Measurements from ENCODE around the gene DNAH11. TPM values are rescaled to one million over a fixed set of nuclear protein-coding genes. Genes with fewer than 3 reads are reported as not detected.

DNAH11 gene
- total RNA-seq, 1 experiment from 2014 or later, result 0.39 TPM

DNA sequence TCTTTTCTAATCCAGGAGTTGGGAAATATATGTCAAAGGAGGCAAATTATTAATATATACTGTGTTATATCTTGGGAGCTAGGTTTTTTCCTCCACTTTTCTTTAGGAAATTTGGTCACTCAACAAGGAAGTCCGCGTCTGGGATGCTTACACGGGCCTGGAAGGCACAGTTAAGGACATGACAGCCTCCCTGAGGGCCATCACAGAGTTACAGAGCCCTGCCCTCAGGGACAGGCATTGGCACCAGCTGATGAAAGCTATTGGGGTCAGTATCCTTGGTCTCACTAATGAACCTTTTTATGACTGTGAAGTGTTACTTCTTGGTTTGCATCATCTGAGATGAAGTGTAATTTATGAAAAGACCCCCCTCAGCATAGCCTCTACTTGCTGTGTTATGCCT, 74.7 kb downstream of the DNAH11 start:
- intact Hi-C loops (cut with micrococcal nuclease), result no loop called here
- Histone ChIP-seq H3K9ac (ENCODE audit: low read length) (no peak overlapping the region), H3K27ac (ENCODE audit: low read depth, low read length) (no peak overlapping the region), H3K27me3 (ENCODE audit: insufficient read depth, low read length) (no peaks in the 10 kb centered on the region), H3K4me3 (replicated peaks in 1 of 2; ENCODE audit: low read depth in 1 of 2, low read length in 2 of 2) (no peak overlapping the region; a peak in 1 of 4 replicates), H2AFZ (ENCODE audit: low read depth, low read length, poor library complexity, severe bottlenecking) (peak overlapping the region; percentile 1), H3K36me3 (ENCODE audit: control insufficient read depth in 1 of 2, insufficient read depth in 2 of 2, low read length in 2 of 2) (no peaks in the 10 kb centered on the region), H3K9me3 (ENCODE audit: control insufficient read depth in 1 of 2, insufficient read depth in 1 of 2, low read depth in 1 of 2, low read length in 2 of 2) (no peaks in the 10 kb centered on the region), H3K79me2 (ENCODE audit: insufficient read depth, low read length) (no peaks in the 10 kb centered on the region), H3K4me2 (ENCODE audit: low read length) (peak overlapping the region; percentile 52), H3K4me1 (ENCODE audit: control insufficient read depth in 1 of 2, insufficient read depth in 2 of 2, low read length in 2 of 2) (peaks cover 20 to 22% of the 10 kb centered on the region in 2 experiments), H4K20me1 (ENCODE audit: insufficient read depth) (no peaks in the 10 kb centered on the region), H3K9me2 (ENCODE audit: insufficient read depth) (no peaks in the 10 kb centered on the region)
- BruUV-seq (replicated peaks), result no TSS peak
- DNase-seq (ENCODE audit: low read depth, low spot score), result no peak
- ChIA-PET POLR2A (no interaction called here), RAD21 (ENCODE audit: low non-redundant PET in 1 of 2, low total read pairs in 2 of 2, uncharacterized antibody in 2 of 2, unreplicated experiment in 2 of 2) (no interaction called here), CTCF (no interaction called here)
- no peak for TF ChIP-seq ELF1 (IDR thresholded peaks at IDR 0.05; ENCODE audit: borderline replicate concordance, low read depth)
- no peak for TF ChIP-seq EZH2 (IDR thresholded peaks at IDR 0.05)
- TF ChIP-seq, protein P1, sequence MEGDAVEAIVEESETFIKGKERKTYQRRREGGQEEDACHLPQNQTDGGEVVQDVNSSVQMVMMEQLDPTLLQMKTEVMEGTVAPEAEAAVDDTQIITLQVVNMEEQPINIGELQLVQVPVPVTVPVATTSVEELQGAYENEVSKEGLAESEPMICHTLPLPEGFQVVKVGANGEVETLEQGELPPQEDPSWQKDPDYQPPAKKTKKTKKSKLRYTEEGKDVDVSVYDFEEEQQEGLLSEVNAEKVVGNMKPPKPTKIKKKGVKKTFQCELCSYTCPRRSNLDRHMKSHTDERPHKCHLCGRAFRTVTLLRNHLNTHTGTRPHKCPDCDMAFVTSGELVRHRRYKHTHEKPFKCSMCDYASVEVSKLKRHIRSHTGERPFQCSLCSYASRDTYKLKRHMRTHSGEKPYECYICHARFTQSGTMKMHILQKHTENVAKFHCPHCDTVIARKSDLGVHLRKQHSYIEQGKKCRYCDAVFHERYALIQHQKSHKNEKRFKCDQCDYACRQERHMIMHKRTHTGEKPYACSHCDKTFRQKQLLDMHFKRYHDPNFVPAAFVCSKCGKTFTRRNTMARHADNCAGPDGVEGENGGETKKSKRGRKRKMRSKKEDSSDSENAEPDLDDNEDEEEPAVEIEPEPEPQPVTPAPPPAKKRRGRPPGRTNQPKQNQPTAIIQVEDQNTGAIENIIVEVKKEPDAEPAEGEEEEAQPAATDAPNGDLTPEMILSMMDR (IDR thresholded peaks at IDR 0.05 in 2 of 3, conservative IDR thresholded peaks at IDR 0.05 in 1 of 3; ENCODE audit: borderline replicate concordance in 1 of 3, insufficient read depth in 1 of 3, low read depth in 2 of 3, low read length in 2 of 3), result no peak
- TF ChIP-seq EZH2phosphoT487 (IDR thresholded peaks at IDR 0.05; ENCODE audit: borderline replicate concordance), result no peak
- TF ChIP-seq, protein P2, sequence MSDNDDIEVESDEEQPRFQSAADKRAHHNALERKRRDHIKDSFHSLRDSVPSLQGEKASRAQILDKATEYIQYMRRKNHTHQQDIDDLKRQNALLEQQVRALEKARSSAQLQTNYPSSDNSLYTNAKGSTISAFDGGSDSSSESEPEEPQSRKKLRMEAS (IDR thresholded peaks at IDR 0.05), result no peak
- TF ChIP-seq JUND (IDR thresholded peaks at IDR 0.05), result no peak
- TF ChIP-seq EGR1 (IDR thresholded peaks at IDR 0.05; ENCODE audit: low read depth), result no peak
- no peak for TF ChIP-seq ZNF274 (IDR thresholded peaks at IDR 0.05; ENCODE audit: low read depth, low read length)
- TF ChIP-seq RAD21 (IDR thresholded peaks at IDR 0.05; ENCODE audit: low read depth), result no peak
- TF ChIP-seq SRF (IDR thresholded peaks at IDR 0.05; ENCODE audit: low read depth), result no peak
- no peak for TF ChIP-seq YY1 (IDR thresholded peaks at IDR 0.05; ENCODE audit: extremely low read depth, insufficient replicate concordance, low read depth, low read length)
- TF ChIP-seq, protein P3, sequence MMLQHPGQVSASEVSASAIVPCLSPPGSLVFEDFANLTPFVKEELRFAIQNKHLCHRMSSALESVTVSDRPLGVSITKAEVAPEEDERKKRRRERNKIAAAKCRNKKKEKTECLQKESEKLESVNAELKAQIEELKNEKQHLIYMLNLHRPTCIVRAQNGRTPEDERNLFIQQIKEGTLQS (IDR thresholded peaks at IDR 0.05), result no peak
- no peak for TF ChIP-seq POLR2AphosphoS5 (IDR thresholded peaks at IDR 0.05; ENCODE audit: low read depth, low read length)
- no peak for TF ChIP-seq SIN3A (IDR thresholded peaks at IDR 0.05; ENCODE audit: low read depth)
- no peak for TF ChIP-seq POLR2A (IDR thresholded peaks at IDR 0.05; ENCODE audit: borderline replicate concordance, extremely low read depth, insufficient read depth, insufficient read length)
- TF ChIP-seq SP1 (IDR thresholded peaks at IDR 0.05; ENCODE audit: low read depth), result no peak
- no peak for TF ChIP-seq FOSL1 (IDR thresholded peaks at IDR 0.05; ENCODE audit: low read depth)
- TF ChIP-seq, protein P4, sequence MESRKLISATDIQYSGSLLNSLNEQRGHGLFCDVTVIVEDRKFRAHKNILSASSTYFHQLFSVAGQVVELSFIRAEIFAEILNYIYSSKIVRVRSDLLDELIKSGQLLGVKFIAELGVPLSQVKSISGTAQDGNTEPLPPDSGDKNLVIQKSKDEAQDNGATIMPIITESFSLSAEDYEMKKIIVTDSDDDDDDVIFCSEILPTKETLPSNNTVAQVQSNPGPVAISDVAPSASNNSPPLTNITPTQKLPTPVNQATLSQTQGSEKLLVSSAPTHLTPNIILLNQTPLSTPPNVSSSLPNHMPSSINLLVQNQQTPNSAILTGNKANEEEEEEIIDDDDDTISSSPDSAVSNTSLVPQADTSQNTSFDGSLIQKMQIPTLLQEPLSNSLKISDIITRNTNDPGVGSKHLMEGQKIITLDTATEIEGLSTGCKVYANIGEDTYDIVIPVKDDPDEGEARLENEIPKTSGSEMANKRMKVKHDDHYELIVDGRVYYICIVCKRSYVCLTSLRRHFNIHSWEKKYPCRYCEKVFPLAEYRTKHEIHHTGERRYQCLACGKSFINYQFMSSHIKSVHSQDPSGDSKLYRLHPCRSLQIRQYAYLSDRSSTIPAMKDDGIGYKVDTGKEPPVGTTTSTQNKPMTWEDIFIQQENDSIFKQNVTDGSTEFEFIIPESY (IDR thresholded peaks at IDR 0.05; ENCODE audit: extremely low read depth, insufficient replicate concordance, low read length), result no peak
- peak; percentile 67 for ATAC-seq

All from HCT116 (cell line).